H9 (cell line): ENCODE measurements around the gene SAXO2. TPM values are rescaled to one million over a fixed set of nuclear protein-coding genes. Genes with fewer than 3 reads are reported as not detected.

ENCODE experiments used
- DNase-seq: peaks from one replicate; pipeline ENCODE4 v3.0.0-alpha.2; 2017
- H2AFZ ChIP-seq: one replicate; pipeline ENCODE4 v1.6.1; 2013; ENCODE audit warnings: mild to moderate bottlenecking, low read length, control low read depth, moderate library complexity
- H2AK5ac ChIP-seq: 2 replicates; pipeline ENCODE4 v1.6.1; 2013; ENCODE audit warnings: low read length, control low read depth, mixed read lengths; ENCODE audit not compliant: insufficient read length
- H2BK120ac ChIP-seq: one replicate; pipeline ENCODE4 v1.6.1; 2013; ENCODE audit warnings: low read depth, mild to moderate bottlenecking, low read length, control low read depth, inconsistent platforms; ENCODE audit not compliant: poor library complexity, severe bottlenecking
- H2BK12ac ChIP-seq: 2 replicates; pipeline ENCODE4 v1.6.1; 2013; ENCODE audit warnings: low read length, control low read depth, mixed read lengths, low read depth; ENCODE audit not compliant: insufficient read length
- H2BK15ac ChIP-seq: 2 replicates; pipeline ENCODE4 v1.6.1; 2013; ENCODE audit warnings: low read depth, low read length, control low read depth
- H2BK20ac ChIP-seq: one replicate; pipeline ENCODE4 v1.6.1; 2013; ENCODE audit warnings: low read depth, mild to moderate bottlenecking, low read length, control low read depth, inconsistent platforms; ENCODE audit not compliant: poor library complexity, severe bottlenecking
- H2BK5ac ChIP-seq: 2 replicates; pipeline ENCODE4 v1.6.1; 2013; ENCODE audit warnings: low read length, control low read depth, mixed read lengths; ENCODE audit not compliant: insufficient read length
- H3K14ac ChIP-seq: 2 replicates; pipeline ENCODE4 v1.6.1; 2013; ENCODE audit warnings: low read length, control low read depth; ENCODE audit not compliant: insufficient read depth
- H3K18ac ChIP-seq: 2 replicates; pipeline ENCODE4 v1.6.1; 2013; ENCODE audit warnings: low read depth, mild to moderate bottlenecking, mixed read lengths, low read length, control low read depth; ENCODE audit not compliant: insufficient read length
- H3K23ac ChIP-seq: 2 replicates; pipeline ENCODE4 v1.6.1; 2013; ENCODE audit warnings: low read length, control low read depth, mixed read lengths, low read depth; ENCODE audit not compliant: insufficient read length
- H3K23me2 ChIP-seq: 2 replicates; pipeline ENCODE4 v1.6.1; 2013; ENCODE audit warnings: low read depth, mild to moderate bottlenecking, mixed read lengths, low read length, control low read depth; ENCODE audit not compliant: insufficient read length, poor library complexity, severe bottlenecking
- H3K27ac ChIP-seq: 2 replicates; pipeline ENCODE4 v1.5.1; 2013; ENCODE audit warnings: low read length, control low read depth, mixed read lengths, low read depth; ENCODE audit not compliant: insufficient read length
- H3K27me3 ChIP-seq: 2 replicates; pipeline ENCODE4 v1.6.1; 2013; ENCODE audit warnings: low read length, control low read depth, inconsistent platforms; ENCODE audit not compliant: insufficient read depth
- H3K4ac ChIP-seq: 2 replicates; pipeline ENCODE4 v1.6.1; 2013; ENCODE audit warnings: low read depth, mild to moderate bottlenecking, control low read depth, inconsistent platforms, low read length, moderate library complexity
- H3K4me1 ChIP-seq: 2 replicates; pipeline ENCODE4 v1.6.1; 2013; ENCODE audit warnings: low read length, control low read depth, inconsistent platforms; ENCODE audit not compliant: insufficient read depth
- H3K4me2 ChIP-seq: 2 replicates; pipeline ENCODE4 v1.6.1; 2013; ENCODE audit warnings: low read length, control low read depth, mixed read lengths; ENCODE audit not compliant: insufficient read length, insufficient read depth
- H3K56ac ChIP-seq: 2 replicates; pipeline ENCODE4 v1.6.1; 2013; ENCODE audit warnings: low read depth, mild to moderate bottlenecking, mixed read lengths, low read length, control low read depth; ENCODE audit not compliant: insufficient read length
- H3K79me1 ChIP-seq: 2 replicates; pipeline ENCODE4 v1.6.1; 2013; ENCODE audit warnings: low read depth, mild to moderate bottlenecking, moderate library complexity, low read length, control low read depth, inconsistent platforms; ENCODE audit not compliant: insufficient read depth, poor library complexity, severe bottlenecking
- H3K79me2 ChIP-seq: 2 replicates; pipeline ENCODE4 v1.6.1; 2013; ENCODE audit warnings: low read length, control low read depth, inconsistent platforms; ENCODE audit not compliant: insufficient read depth
- H3K9ac ChIP-seq: 2 replicates; pipeline ENCODE4 v1.6.1; 2013; ENCODE audit warnings: low read length, control low read depth, mixed read lengths; ENCODE audit not compliant: insufficient read length; ENCODE audit errors: extremely low read depth
- H3K9me3 ChIP-seq: one replicate; pipeline ENCODE4 v1.6.1; 2013; ENCODE audit warnings: low read depth, low read length, inconsistent platforms; ENCODE audit not compliant: control insufficient read depth
- H3T11ph ChIP-seq: one replicate; pipeline ENCODE4 v1.6.1; 2013; ENCODE audit warnings: mild to moderate bottlenecking, low read length, control low read depth, inconsistent platforms
- H4K20me1 ChIP-seq: one replicate; pipeline ENCODE4 v1.6.1; 2013; ENCODE audit not compliant: control insufficient read depth, insufficient read length, insufficient read depth
- H4K5ac ChIP-seq: 2 replicates; pipeline ENCODE4 v1.6.1; 2013; ENCODE audit warnings: low read depth, mild to moderate bottlenecking, mixed read lengths, low read length, control low read depth; ENCODE audit not compliant: insufficient read length
- H4K8ac ChIP-seq: replicated peaks from 2 replicates; pipeline ENCODE4 v1.6.1; 2013; ENCODE audit warnings: low read length, control low read depth, mixed read lengths, low read depth; ENCODE audit not compliant: insufficient read length
- H4K91ac ChIP-seq: 2 replicates; pipeline ENCODE4 v1.6.1; 2013; ENCODE audit warnings: low read depth, mild to moderate bottlenecking, moderate library complexity, mixed read lengths, low read length, control low read depth; ENCODE audit not compliant: insufficient read length
- H3K27ac Mint-ChIP-seq, 3 experiments: 2 replicates in 2 of 3; 3 replicates in 1 of 3; pipeline ENCODE4 v1.8.0; 2020 to 2021; ENCODE audit warnings: mixed read lengths in 3 of 3, mild to moderate bottlenecking in 1 of 3, moderate library complexity in 1 of 3
- H3K27me3 Mint-ChIP-seq: 2 replicates; pipeline ENCODE4 v1.8.0; 2021; ENCODE audit warnings: low read depth, mild to moderate bottlenecking, moderate library complexity, mixed read lengths
- H3K36me3 Mint-ChIP-seq, 3 experiments: 2 replicates in 2 of 3; 3 replicates in 1 of 3; pipeline ENCODE4 v1.8.0; 2020 to 2021; ENCODE audit warnings: low read depth in 3 of 3, mixed read lengths in 3 of 3; ENCODE audit not compliant: insufficient read depth in 1 of 3
- H3K4me1 Mint-ChIP-seq, 2 experiments: 2 replicates each; pipeline ENCODE4 v1.8.0; 2020; ENCODE audit warnings: mixed read lengths in 2 of 2
- H3K4me3 Mint-ChIP-seq, 2 experiments: 2 replicates in 1 of 2; 3 replicates in 1 of 2; pipeline ENCODE4 v1.8.0; 2020 to 2021; ENCODE audit warnings: mild to moderate bottlenecking in 2 of 2, mixed read lengths in 2 of 2, moderate library complexity in 1 of 2
- H3K9me3 Mint-ChIP-seq, 2 experiments: 2 replicates in 1 of 2; 3 replicates in 1 of 2; pipeline ENCODE4 v1.8.0; 2020; ENCODE audit warnings: mild to moderate bottlenecking in 2 of 2, mixed read lengths in 2 of 2, moderate library complexity in 1 of 2
- CTCF ChIP-seq: fragments of 200-600 bp; sonication (generic); conservative IDR thresholded peaks from 3 replicates; pipeline ENCODE4 v1.8.0; 2021; ENCODE audit warnings: antibody characterized with exemption, mild to moderate bottlenecking
- WGBS: extraction: QIAGEN DNeasy Blood & Tissue Kit; methylation state at CpG from one replicate; pipeline ENCODE4 v1.1.7; 2013; ENCODE audit warnings: missing lambda C conversion rate, low lambda C conversion rate, mixed read lengths; ENCODE audit not compliant: insufficient read length; ENCODE audit errors: extremely low coverage; 5-methylcytosine and 5-hydroxymethylcytosine counted together
- total RNA-seq: library from RNA; stranded (reverse); gene quantifications from 2 replicates; pipeline ENCODE4 v1.2.1, GENCODE V29; 2021

SAXO2 gene
- total RNA-seq, 1 experiment from 2014 or later: 3.1 TPM

GRCh38 chr15:82303956-82304777 lies 41.5 kb downstream of the SAXO2 start:
- WGBS: no CpG with 5 or more reads among the region's 12 CpGs
- Mint-ChIP-seq H3K27me3 (no peaks in the 10 kb centered on the region; the same call in 1 of the 2 replicates), H3K36me3 (no peaks in the 10 kb centered on the region), H3K4me1 (no peaks in the 10 kb centered on the region), H3K27ac (0 out of 7 replicates have a peak overlapping the region, but pooled peaks of 1 of the 3 experiments have one; percentile 52), H3K9me3 (no peaks in the 10 kb centered on the region; a peak in 1 of 5 replicates), H3K4me3 (no peak overlapping the region)
- no peak overlapping the region for H2BK12ac ChIP-seq
- no peak overlapping the region for H4K8ac ChIP-seq
- no peak overlapping the region for H3K56ac ChIP-seq
- no peak overlapping the region for H3K4me2 ChIP-seq
- H3K27ac ChIP-seq: no peak overlapping the region
- H3T11ph ChIP-seq: no peak overlapping the region
- no peak overlapping the region for H2BK120ac ChIP-seq
- H2BK20ac ChIP-seq: no peak overlapping the region
- no peak overlapping the region for H3K23ac ChIP-seq
- no peaks in the 10 kb centered on the region for H3K9me3 ChIP-seq
- no peak for DNase-seq
- no peaks in the 10 kb centered on the region for H3K79me1 ChIP-seq
- H2BK5ac ChIP-seq: no peak overlapping the region
- H3K14ac ChIP-seq: no peak overlapping the region
- no peak overlapping the region for H3K9ac ChIP-seq
- no peak overlapping the region for H3K18ac ChIP-seq
- H3K23me2 ChIP-seq: no peaks in the 10 kb centered on the region
- H3K4ac ChIP-seq: no peak overlapping the region
- no peak overlapping the region for H2AK5ac ChIP-seq
- no peak overlapping the region for H4K91ac ChIP-seq
- no peak overlapping the region for H4K5ac ChIP-seq
- no peak overlapping the region for H2BK15ac ChIP-seq
- H3K4me1 ChIP-seq: no peaks in the 10 kb centered on the region
- H3K79me2 ChIP-seq: no peaks in the 10 kb centered on the region
- no peak for TF ChIP-seq CTCF
- H4K20me1 ChIP-seq: no peaks in the 10 kb centered on the region
- no peaks in the 10 kb centered on the region for H3K27me3 ChIP-seq
- H2AFZ ChIP-seq: no peak overlapping the region
